Measurements from ENCODE around the gene ZNF217. TPM values are rescaled to one million over a fixed set of nuclear protein-coding genes. Genes with fewer than 3 reads are reported as not detected.

Gene ZNF217
- total RNA-seq, 1 experiment from 2014 or later: 33.8 TPM

- H3K27ac ChIP-seq (ENCODE audit: low read depth, low read length): no peak overlapping the region
- DNase-seq (ENCODE audit: low read depth, low spot score) (no peak), ATAC-seq (no peak)
- H3K4me1 ChIP-seq (ENCODE audit: control insufficient read depth in 1 of 2, insufficient read depth in 2 of 2, low read length in 2 of 2): no peaks in the 10 kb centered on the region
- POLR2A ChIA-PET: no interaction called here
- H3K9ac ChIP-seq (ENCODE audit: low read length): no peak overlapping the region
- H3K79me2 ChIP-seq (ENCODE audit: insufficient read depth, low read length): no peaks in the 10 kb centered on the region
- H3K9me2 ChIP-seq (ENCODE audit: insufficient read depth): no peaks in the 10 kb centered on the region
- H3K4me3 ChIP-seq (replicated peaks in 1 of 2; ENCODE audit: low read depth in 1 of 2, low read length in 2 of 2): no peak overlapping the region
- RAD21 ChIA-PET (ENCODE audit: low non-redundant PET in 1 of 2, low total read pairs in 2 of 2, uncharacterized antibody in 2 of 2, unreplicated experiment in 2 of 2): interaction anchor here in 1 of 2 experiments (0.7 kb wide), 1 partner anchor 1789 kb away, joined by 3 read pairs; no protein-coding TSS in a partner anchor
- no peaks in the 10 kb centered on the region for H3K36me3 ChIP-seq (ENCODE audit: control insufficient read depth in 1 of 2, insufficient read depth in 2 of 2, low read length in 2 of 2)
- CTCF ChIA-PET: no interaction called here
- no peaks in the 10 kb centered on the region for H3K9me3 ChIP-seq (ENCODE audit: control insufficient read depth in 1 of 2, insufficient read depth in 1 of 2, low read depth in 1 of 2, low read length in 2 of 2)
- H3K4me2 ChIP-seq (ENCODE audit: low read length): no peak overlapping the region
- H4K20me1 ChIP-seq (ENCODE audit: insufficient read depth): no peaks in the 10 kb centered on the region
- intact Hi-C loops (cut with micrococcal nuclease): no loop called here
- BruUV-seq (replicated peaks): no TSS peak
- no peak overlapping the region for H2AFZ ChIP-seq (ENCODE audit: low read depth, low read length, poor library complexity, severe bottlenecking)
- H3K27me3 ChIP-seq (ENCODE audit: insufficient read depth, low read length): no peaks in the 10 kb centered on the region
- TF ChIP-seq SP1 (IDR thresholded peaks at IDR 0.05; ENCODE audit: low read depth): no peak
- no peak for TF ChIP-seq REST (IDR thresholded peaks at IDR 0.05; ENCODE audit: low read depth)
- no peak for TF ChIP-seq CTCF (IDR thresholded peaks at IDR 0.05 in 2 of 3, conservative IDR thresholded peaks at IDR 0.05 in 1 of 3; ENCODE audit: borderline replicate concordance in 1 of 3, insufficient read depth in 1 of 3, low read depth in 2 of 3, low read length in 2 of 3)
- TF ChIP-seq MAX (IDR thresholded peaks at IDR 0.05): no peak
- no peak for TF ChIP-seq ELF1 (IDR thresholded peaks at IDR 0.05; ENCODE audit: borderline replicate concordance, low read depth)
- TF ChIP-seq SIN3A (IDR thresholded peaks at IDR 0.05; ENCODE audit: low read depth): no peak
- TF ChIP-seq CEBPB (IDR thresholded peaks at IDR 0.05; ENCODE audit: low read depth): no peak
- TF ChIP-seq RAD21 (IDR thresholded peaks at IDR 0.05; ENCODE audit: low read depth): no peak
- no peak for TF ChIP-seq ZFX (IDR thresholded peaks at IDR 0.05)
- TF ChIP-seq CBX3 (IDR thresholded peaks at IDR 0.05; ENCODE audit: low read depth): no peak
Observed at GRCh38 chr20:53555816-53556215, 37.8 kb downstream of the ZNF217 start.
